Ovary (tissue), 3 donors: ENCODE measurements around the gene NID1.

ENCODE experiments used
- POLR2A ChIP-seq: fragments of 450-650 bp; IDR thresholded peaks from one replicate; pipeline ENCODE4 v1.6.1; 2017; ENCODE audit warnings: antibody characterized with exemption, mild to moderate bottlenecking, moderate library complexity
- TF ChIP-seq, protein P1 (sequence below), 3 donors: fragments of 450-650 bp in 2 of 3; fragments of 200-600 bp in 1 of 3; IDR thresholded peaks; one replicate each; pipeline versions ENCODE4 v1.5.1 to v1.8.0; 2016 to 2022; ENCODE audit warnings: antibody characterized with exemption in 3 of 3, mild to moderate bottlenecking in 1 of 3
- donor health status: DM: no; HTN: no; CAD: no.

DNA sequence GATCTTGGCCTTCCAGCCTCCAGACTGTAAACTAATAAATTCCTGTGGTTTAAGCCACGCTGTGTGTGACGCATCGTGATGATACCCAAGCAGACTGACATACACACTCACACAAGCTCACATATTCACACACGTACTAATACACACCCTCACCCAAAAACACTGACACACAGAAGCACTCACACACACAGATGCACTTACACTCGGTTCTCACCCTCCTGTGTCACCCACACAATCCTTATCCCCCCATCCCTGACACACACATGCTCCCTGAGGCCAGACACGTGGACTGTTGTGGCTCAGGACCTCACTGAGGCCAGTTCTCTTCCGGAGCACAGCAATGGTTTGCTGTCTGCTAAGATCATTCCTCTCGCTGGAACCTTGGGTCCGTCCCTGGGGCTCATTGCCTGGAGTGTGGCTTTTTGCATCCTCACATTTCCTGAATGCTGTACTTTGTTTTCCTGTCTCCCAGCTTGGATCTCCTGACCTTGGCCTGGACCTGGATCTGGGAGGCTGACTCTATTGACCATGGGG lies 121.2 kb downstream of the NID1 start:
- TF ChIP-seq, protein P1, sequence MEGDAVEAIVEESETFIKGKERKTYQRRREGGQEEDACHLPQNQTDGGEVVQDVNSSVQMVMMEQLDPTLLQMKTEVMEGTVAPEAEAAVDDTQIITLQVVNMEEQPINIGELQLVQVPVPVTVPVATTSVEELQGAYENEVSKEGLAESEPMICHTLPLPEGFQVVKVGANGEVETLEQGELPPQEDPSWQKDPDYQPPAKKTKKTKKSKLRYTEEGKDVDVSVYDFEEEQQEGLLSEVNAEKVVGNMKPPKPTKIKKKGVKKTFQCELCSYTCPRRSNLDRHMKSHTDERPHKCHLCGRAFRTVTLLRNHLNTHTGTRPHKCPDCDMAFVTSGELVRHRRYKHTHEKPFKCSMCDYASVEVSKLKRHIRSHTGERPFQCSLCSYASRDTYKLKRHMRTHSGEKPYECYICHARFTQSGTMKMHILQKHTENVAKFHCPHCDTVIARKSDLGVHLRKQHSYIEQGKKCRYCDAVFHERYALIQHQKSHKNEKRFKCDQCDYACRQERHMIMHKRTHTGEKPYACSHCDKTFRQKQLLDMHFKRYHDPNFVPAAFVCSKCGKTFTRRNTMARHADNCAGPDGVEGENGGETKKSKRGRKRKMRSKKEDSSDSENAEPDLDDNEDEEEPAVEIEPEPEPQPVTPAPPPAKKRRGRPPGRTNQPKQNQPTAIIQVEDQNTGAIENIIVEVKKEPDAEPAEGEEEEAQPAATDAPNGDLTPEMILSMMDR (IDR thresholded peaks at IDR 0.05): no peak
- TF ChIP-seq POLR2A: no peak
